D721Med (cell line): ENCODE results near the gene PBX3.

Source experiments
- DNase-seq: peaks from one replicate; pipeline ENCODE4 v3.0.0; 2011; ENCODE audit warnings: low spot score; ENCODE audit not compliant: insufficient read length
- FAIRE-seq: peaks from 2 replicates; lab custom pipeline; 2011; peaks lifted over from hg19 to GRCh38; lab: Jason Lieb, UNC
- TF ChIP-seq, protein P1 (sequence below): IDR thresholded peaks from 2 replicates; pipeline ENCODE4 v1.5.1; 2012; ENCODE audit warnings: mild to moderate bottlenecking, control low read depth; ENCODE audit not compliant: insufficient read depth; ENCODE audit errors: missing control alignments

The PBX3 gene

DNA sequence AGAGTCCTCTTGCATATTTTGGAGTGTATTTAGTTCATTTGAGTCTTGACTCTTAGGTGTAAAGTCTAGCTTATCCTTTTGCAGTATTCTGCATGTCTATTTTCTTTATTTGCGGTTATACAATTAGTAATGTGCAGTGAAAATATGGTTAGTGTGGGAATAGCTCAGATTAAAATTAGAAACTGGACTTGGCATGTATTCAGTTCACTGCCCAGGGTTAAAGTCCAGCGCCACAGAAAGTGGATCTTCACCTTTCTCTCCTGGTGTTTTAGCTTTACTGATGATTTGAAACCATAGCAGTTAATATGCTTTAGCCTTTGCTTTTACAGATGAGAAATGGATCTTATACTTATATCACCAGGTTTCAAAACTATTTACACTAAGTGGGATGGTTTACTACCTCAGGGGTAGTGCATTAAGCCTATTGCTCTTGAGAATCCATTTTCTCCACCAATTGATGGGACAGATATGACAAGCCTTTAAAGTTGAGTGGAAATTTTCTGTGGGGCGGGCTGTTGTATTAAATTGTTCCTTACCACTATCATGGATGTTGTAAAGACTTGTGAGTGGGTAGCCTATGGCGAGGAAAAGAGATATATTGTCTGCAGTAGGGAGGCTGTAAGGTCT lies 48.9 kb downstream of the PBX3 start:
- peak; percentile 69 for FAIRE-seq
- DNase-seq = no peak
- TF ChIP-seq, protein P1, sequence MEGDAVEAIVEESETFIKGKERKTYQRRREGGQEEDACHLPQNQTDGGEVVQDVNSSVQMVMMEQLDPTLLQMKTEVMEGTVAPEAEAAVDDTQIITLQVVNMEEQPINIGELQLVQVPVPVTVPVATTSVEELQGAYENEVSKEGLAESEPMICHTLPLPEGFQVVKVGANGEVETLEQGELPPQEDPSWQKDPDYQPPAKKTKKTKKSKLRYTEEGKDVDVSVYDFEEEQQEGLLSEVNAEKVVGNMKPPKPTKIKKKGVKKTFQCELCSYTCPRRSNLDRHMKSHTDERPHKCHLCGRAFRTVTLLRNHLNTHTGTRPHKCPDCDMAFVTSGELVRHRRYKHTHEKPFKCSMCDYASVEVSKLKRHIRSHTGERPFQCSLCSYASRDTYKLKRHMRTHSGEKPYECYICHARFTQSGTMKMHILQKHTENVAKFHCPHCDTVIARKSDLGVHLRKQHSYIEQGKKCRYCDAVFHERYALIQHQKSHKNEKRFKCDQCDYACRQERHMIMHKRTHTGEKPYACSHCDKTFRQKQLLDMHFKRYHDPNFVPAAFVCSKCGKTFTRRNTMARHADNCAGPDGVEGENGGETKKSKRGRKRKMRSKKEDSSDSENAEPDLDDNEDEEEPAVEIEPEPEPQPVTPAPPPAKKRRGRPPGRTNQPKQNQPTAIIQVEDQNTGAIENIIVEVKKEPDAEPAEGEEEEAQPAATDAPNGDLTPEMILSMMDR = no peak

DNA sequence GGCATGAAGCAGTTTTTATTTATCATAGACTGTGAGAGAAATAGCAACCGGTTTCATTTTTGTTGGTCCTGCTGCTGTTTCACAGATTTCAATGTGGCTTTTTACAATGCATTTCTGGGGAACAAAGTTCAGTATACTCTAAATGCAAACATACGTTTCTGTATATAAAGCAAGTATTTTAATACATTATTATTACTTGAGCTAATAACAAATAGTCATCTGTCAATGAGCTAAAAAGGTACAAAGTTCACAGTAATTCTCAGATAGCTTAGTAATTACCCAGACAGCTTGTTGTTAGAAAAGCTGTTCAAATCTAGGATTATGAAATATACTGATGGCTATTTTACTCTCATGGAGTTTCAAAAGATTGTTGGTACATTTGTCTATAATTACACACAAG lies 50.8 kb downstream of the PBX3 start:
- FAIRE-seq (peak; percentile 96), DNase-seq (no peak)

DNA sequence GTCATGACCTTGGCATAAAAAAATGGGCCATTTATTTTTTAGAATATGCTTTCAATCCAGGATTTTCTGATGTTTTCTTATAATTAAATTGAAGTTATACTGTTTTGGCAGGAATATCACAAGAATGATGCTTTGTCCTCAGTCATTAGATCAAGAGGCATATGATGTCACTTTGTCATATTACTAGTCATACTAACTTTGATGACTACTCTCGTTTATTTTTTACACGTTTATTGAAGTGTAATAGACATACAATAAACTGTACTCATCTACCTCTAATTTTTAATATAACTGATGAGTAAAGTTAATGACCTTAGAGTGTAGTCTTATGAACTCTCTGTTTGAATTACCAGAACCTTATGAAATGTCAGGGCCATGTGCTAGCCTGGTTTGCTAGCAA lies 56.4 kb downstream of the PBX3 start:
- no peak for FAIRE-seq

More for the DNA sequence above, 50.8 kb downstream of the PBX3 start:
- TF ChIP-seq, protein P1 = no peak

DNA sequence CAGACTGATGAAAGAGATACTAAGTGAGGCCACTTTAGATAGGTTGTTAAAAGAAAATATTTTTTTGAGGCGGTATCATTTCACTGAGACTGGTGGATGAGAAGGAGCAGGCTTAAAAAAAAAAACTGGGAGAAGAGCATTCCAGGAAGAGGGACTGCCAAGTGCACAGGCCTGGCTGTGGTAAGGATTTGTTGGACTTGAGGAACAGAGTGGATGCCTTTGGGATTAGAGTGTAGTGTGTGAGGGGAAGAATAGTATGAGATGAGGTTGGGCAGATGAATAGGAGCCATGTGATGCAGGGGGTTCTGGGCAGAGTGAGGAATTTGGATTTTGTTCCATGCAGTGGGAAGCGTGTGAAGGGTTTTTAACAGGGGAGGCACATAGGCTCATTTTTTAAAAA lies 57.9 kb downstream of the PBX3 start:
- TF ChIP-seq, protein P1 = no peak
- no peak for DNase-seq
- FAIRE-seq = no peak

More for the DNA sequence above, 56.4 kb downstream of the PBX3 start:
- TF ChIP-seq, protein P1 = no peak
- no peak for DNase-seq

DNA sequence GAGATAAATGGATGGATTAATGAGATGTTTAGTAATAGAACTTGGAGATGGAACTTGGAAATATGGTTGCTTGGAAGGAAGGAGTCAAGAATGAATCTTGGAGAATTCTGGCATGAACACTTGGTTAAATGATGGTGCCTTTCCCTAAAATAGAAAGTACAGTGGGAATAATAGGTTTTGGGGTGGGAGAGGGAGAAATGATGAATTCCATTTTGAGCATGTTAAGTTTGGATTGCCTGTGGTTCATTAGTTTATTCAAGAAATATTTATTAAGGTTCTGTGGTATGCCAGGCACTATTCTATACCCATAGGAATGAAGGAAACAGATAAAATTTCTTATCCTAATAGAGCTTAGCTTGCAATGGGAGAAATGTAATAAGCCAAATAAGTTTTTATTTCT lies 58.4 kb downstream of the PBX3 start:
- DNase-seq (no peak), FAIRE-seq (no peak)
- TF ChIP-seq, protein P1 = no peak

DNA sequence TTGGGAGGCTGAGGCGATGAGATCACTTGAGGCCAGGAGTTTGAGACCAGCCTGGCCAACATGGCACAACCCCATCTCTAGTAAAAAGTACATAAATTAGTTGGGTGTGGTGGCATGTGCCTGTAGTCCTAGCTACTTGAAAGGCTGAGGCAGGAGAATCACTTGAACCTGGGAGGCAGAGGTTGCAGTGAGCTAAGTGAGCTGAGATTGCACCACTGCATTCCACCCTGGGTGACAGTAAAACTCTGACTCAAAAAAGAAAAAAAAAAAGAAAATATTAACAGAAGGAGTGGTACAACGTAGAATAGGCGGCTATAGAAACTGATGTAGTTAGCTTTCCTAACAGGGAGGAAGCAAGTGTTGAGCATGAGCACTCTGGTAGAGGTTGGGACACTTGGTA lies 59.9 kb downstream of the PBX3 start:
- FAIRE-seq (no peak), DNase-seq (no peak)
- TF ChIP-seq, protein P1 = no peak

DNA sequence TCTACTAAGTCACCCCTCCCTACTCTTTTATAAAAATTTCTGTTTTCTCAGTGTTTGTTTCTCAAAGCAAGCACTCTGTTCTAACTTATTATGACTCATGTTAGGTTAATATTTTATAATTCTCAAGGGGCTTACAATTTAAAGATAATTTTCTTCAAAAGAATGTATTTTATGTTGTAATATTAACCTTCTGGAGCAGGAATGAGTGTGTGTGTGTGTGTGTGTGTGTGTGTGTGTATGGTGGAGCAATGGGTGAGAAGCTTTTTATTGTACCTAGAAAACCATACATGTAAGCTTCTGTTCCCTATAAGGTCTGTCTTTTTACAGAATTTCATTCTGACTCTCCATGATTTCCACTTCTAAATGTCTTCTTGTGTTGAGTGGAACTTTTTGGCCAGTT lies 63.0 kb downstream of the PBX3 start:
- FAIRE-seq (no peak), DNase-seq (no peak)
- TF ChIP-seq, protein P1 = no peak
